DND-41 (cell line): ENCODE data around the gene RAB44.
A peak's percentile ranks its signal among the peaks of the same experiment; 100 is the strongest.

Source experiments
- ATAC-seq: fragments of 200-7000 bp; cut with Tn5 transposase; 3 replicates; pipeline ENCODE4 v1.9.1; 2021; ENCODE audit warnings: low read depth; ENCODE audit not compliant: insufficient read depth
- DNase-seq: peaks from one replicate; pipeline ENCODE4 v3.0.0-alpha.2; 2020
- H2AFZ ChIP-seq: 2 replicates; pipeline ENCODE4 v1.6.0; 2012; ENCODE audit warnings: low read depth, low read length
- H3K27ac ChIP-seq: 2 replicates; pipeline ENCODE4 v1.5.1; 2012; ENCODE audit warnings: low read length, inconsistent platforms
- H3K27me3 ChIP-seq: fragments of 200-600 bp; sonication (generic); 2 replicates; pipeline ENCODE4 v1.6.0; 2012; ENCODE audit warnings: low read length, mild to moderate bottlenecking, inconsistent platforms; ENCODE audit not compliant: insufficient read depth, poor library complexity
- H3K36me3 ChIP-seq: 2 replicates; pipeline ENCODE4 v1.5.1; 2012; ENCODE audit warnings: low read length, inconsistent platforms; ENCODE audit not compliant: insufficient read depth
- H3K4me1 ChIP-seq: 2 replicates; pipeline ENCODE4 v1.5.1; 2012; ENCODE audit warnings: mild to moderate bottlenecking, low read length; ENCODE audit not compliant: insufficient read depth
- H3K4me2 ChIP-seq: 2 replicates; pipeline ENCODE4 v1.6.0; 2012; ENCODE audit warnings: mild to moderate bottlenecking, moderate library complexity, low read length, inconsistent platforms; ENCODE audit not compliant: insufficient read depth
- H3K4me3 ChIP-seq, 2 experiments: fragments of 200-600 bp in 1 of 2; shearing (Covaris generic) in 1 of 2; 2 replicates each; pipeline ENCODE4 v1.5.1; 2012 to 2016; ENCODE audit warnings: inconsistent platforms in 2 of 2, low read length in 2 of 2, mild to moderate bottlenecking in 2 of 2, low read depth in 1 of 2, moderate library complexity in 1 of 2
- H3K79me2 ChIP-seq: 2 replicates; pipeline ENCODE4 v1.6.0; 2012; ENCODE audit warnings: low read length, inconsistent platforms; ENCODE audit not compliant: insufficient read depth
- H3K9ac ChIP-seq: 2 replicates; pipeline ENCODE4 v1.6.0; 2012; ENCODE audit warnings: low read depth, mild to moderate bottlenecking, inconsistent platforms, low read length, moderate library complexity
- H3K9me3 ChIP-seq: 2 replicates; pipeline ENCODE4 v1.5.1; 2012; ENCODE audit warnings: low read length, moderate library complexity, mild to moderate bottlenecking, inconsistent platforms; ENCODE audit not compliant: insufficient read depth, severe bottlenecking
- H4K20me1 ChIP-seq: 2 replicates; pipeline ENCODE4 v1.6.0; 2012; ENCODE audit warnings: low read length; ENCODE audit not compliant: insufficient read depth
- EZH2 ChIP-seq: IDR thresholded peaks from 3 replicates; pipeline ENCODE4 v1.6.1; 2012; ENCODE audit warnings: borderline replicate concordance, low read depth, mild to moderate bottlenecking, moderate library complexity, low read length, inconsistent platforms; ENCODE audit not compliant: severe bottlenecking
- TF ChIP-seq, protein P1 (sequence below): IDR thresholded peaks from 2 replicates; pipeline ENCODE4 v1.5.1; 2012; ENCODE audit warnings: borderline replicate concordance, low read length, moderate library complexity, mild to moderate bottlenecking; ENCODE audit not compliant: poor library complexity, severe bottlenecking; ENCODE audit errors: extremely low read depth

RAB44 gene, protein sequence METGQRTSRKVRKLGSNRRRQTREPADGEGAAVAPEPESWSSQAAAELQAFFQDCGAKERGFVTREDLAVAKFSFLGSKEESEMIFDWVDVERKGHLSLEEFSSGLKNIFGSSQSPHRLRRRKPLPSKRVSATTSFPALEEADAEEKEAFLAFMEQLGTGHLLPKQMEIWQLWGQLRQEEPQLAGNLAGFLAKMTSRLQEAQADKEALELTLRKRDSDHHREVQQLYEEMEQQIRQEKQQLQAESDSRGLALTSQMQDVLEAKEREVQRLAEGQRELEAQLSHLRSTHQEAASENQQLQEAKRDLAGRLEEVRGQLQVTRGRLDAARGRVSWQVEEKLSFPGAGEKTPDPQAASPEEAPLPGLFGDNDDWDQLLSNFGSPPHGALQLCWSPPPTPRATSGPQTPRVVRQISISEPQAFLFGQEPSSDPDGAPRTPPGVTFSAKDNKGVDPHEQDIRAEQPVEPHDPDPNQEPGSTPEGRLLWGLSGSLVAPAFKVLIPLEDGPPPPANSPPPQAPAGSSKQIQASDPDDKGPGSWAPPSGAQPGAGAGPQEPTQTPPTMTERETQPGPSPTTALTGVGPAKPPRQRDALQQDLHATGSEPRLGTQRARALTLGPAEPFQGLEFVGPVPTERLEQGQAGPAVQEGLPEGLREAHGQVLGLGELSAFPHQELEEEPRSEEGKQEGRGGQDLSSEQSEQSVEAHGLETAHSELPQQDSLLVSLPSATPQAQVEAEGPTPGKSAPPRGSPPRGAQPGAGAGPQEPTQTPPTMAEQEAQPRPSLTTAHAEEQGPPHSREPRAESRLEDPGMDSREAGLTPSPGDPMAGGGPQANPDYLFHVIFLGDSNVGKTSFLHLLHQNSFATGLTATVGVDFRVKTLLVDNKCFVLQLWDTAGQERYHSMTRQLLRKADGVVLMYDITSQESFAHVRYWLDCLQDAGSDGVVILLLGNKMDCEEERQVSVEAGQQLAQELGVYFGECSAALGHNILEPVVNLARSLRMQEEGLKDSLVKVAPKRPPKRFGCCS

DNA sequence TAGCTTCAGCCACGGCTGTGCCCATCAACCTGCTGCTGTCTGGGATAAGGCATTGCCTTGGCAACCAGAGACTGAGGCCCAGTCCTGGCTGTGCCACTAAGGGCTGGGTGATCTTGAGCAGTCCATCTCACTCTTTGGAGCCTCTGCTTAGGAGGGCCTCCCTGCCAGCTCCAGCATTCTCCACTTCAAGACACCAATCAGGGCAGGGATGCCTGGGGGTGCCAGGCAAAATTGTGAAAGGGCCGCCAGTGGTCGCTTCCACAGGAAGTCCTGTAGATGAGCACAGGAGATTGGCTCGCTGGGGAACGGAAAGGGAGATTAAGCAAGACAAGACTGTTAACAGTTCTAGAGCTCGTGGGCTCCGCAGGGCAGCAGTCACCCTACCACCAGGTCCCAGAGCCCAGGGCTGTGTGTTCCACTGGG is at the start of gene RAB44:
TSS of gene RAB44 (plus strand) at position 346 of the 423 bp plus-strand sequence. CDS start 6,410 bp downstream, outside the sequence.
- H3K9ac ChIP-seq, result no peak within 1 kb of the TSS
- H3K4me2 ChIP-seq, result no peak within 1 kb of the TSS
- no peaks in the 10 kb centered on the region for H3K27me3 ChIP-seq
- H3K79me2 ChIP-seq, result no peaks in the 10 kb centered on the region
- 0 out of 4 replicates have a peak within 1 kb of the TSS, but pooled peaks of 1 of the 2 experiments have one; percentile 9 for H3K4me3 ChIP-seq
- DNase-seq (peak; percentile 50), ATAC-seq (peak; percentile 75)
- TF ChIP-seq, protein P1, sequence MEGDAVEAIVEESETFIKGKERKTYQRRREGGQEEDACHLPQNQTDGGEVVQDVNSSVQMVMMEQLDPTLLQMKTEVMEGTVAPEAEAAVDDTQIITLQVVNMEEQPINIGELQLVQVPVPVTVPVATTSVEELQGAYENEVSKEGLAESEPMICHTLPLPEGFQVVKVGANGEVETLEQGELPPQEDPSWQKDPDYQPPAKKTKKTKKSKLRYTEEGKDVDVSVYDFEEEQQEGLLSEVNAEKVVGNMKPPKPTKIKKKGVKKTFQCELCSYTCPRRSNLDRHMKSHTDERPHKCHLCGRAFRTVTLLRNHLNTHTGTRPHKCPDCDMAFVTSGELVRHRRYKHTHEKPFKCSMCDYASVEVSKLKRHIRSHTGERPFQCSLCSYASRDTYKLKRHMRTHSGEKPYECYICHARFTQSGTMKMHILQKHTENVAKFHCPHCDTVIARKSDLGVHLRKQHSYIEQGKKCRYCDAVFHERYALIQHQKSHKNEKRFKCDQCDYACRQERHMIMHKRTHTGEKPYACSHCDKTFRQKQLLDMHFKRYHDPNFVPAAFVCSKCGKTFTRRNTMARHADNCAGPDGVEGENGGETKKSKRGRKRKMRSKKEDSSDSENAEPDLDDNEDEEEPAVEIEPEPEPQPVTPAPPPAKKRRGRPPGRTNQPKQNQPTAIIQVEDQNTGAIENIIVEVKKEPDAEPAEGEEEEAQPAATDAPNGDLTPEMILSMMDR, result no peak
- TF ChIP-seq EZH2, result no peak
- H3K36me3 ChIP-seq, result no peaks in the 10 kb centered on the region
- H2AFZ ChIP-seq, result no peak within 1 kb of the TSS
- no peaks in the 10 kb centered on the region for H3K9me3 ChIP-seq
- no peak within 1 kb of the TSS; the same call in 1 of the 2 replicates for H3K27ac ChIP-seq
- H3K4me1 ChIP-seq, result 0 out of 2 replicates have a peak, but pooled peaks cover under 1% of the 10 kb centered on the region
- no peaks in the 10 kb centered on the region for H4K20me1 ChIP-seq

DNA sequence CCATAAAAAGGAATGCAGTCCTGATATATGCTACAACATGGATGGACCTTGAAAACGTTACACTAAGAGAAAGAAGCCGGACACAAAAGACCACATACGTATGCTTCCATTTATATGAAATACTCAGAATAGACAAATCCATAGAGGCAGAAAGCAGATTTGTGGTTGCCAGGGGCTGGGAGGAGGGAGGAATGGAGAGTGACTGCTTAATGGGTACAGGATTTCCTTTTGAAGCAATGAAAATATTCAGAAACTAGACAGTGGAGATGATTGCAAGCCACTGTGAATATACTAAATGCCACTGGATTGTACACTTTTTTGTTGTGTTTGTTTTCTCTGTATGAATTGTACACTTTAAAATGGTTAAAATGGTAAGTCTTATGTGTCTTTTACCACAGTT is 48.5 kb upstream of the RAB44 start:
- H3K27me3 ChIP-seq, result peaks cover 4% of the 10 kb centered on the region
- H3K4me1 ChIP-seq, result no peaks in the 10 kb centered on the region
- no peaks in the 10 kb centered on the region for H3K9me3 ChIP-seq
- DNase-seq (no peak), ATAC-seq (no peak)
- no peaks in the 10 kb centered on the region for H3K79me2 ChIP-seq
- no peak overlapping the region for H3K27ac ChIP-seq
- no peak overlapping the region for H3K9ac ChIP-seq
- no peak overlapping the region for H2AFZ ChIP-seq
- H4K20me1 ChIP-seq, result no peaks in the 10 kb centered on the region
- H3K36me3 ChIP-seq, result no peaks in the 10 kb centered on the region
- H3K4me2 ChIP-seq, result no peak overlapping the region
- no peak for TF ChIP-seq EZH2
- TF ChIP-seq, protein P1, result no peak
- no peak overlapping the region for H3K4me3 ChIP-seq

DNA sequence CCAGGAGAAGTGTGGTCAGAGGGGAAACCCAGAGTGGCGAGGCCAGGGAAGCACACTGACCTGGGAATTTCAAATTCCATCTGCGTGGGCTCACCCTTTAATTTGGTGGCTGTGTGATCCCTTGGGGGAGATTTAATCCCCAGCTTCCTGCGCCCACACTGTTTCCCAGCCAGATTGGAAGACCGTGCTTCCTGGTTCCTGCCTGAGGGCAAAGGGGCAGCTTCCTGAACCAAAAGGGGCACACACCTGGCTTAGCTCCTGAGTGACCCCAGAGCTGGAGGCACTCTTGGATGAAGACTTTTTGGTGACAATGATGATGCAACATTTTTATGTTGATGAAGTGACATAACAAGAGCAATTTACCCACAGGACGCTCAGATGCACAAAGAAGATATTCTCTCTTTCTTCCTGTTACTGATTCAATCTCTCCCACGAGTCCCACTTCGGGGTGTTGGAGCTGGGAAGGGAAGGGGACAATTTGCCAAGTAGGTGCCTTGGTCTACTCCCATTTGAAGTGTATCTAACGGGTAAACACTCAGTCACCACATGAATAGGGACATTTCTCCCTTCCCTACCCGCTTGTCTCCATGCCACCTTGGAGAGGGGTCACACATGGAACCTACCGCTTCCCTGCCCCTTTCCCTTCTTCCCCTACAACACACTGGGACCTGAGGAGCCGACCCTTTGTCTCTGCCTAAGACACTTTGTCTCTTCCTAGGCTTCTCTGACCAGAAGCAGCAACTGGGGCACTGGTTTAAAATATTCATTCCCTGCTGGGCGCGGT is 47.7 kb upstream of the RAB44 start:
- H3K27me3 ChIP-seq, result peaks cover 4% of the 10 kb centered on the region
- H3K36me3 ChIP-seq, result no peaks in the 10 kb centered on the region
- H4K20me1 ChIP-seq, result no peaks in the 10 kb centered on the region
- TF ChIP-seq EZH2, result no peak
- TF ChIP-seq, protein P1, result no peak
- H3K4me2 ChIP-seq, result no peak overlapping the region
- no peak overlapping the region for H2AFZ ChIP-seq
- no peaks in the 10 kb centered on the region for H3K79me2 ChIP-seq
- no peak for DNase-seq
- no peak overlapping the region for H3K4me3 ChIP-seq
- ATAC-seq, result no peak
- H3K9me3 ChIP-seq, result no peaks in the 10 kb centered on the region
- H3K27ac ChIP-seq, result no peak overlapping the region
- H3K4me1 ChIP-seq, result no peaks in the 10 kb centered on the region
- H3K9ac ChIP-seq, result no peak overlapping the region
